Neural cell (in vitro differentiated cells): Measurements from ENCODE around the gene PHOX2A.

Experiments used
- CTCF ChIP-seq: fragments of 450-650 bp; IDR thresholded peaks from 2 replicates; pipeline ENCODE4 v1.5.1; 2014; ENCODE audit warnings: antibody characterized with exemption, mild to moderate bottlenecking, moderate library complexity; ENCODE audit not compliant: poor library complexity, severe bottlenecking
- EP300 ChIP-seq: fragments of 450-650 bp; conservative IDR thresholded peaks from 2 replicates; pipeline ENCODE4 v1.6.1; 2014; ENCODE audit warnings: antibody characterized with exemption, mild to moderate bottlenecking, moderate library complexity; ENCODE audit not compliant: poor library complexity, severe bottlenecking
- EZH2 ChIP-seq: fragments of 200-600, 300-800 bp; shearing (Covaris generic), sonication (generic); IDR thresholded peaks from 2 replicates; pipeline ENCODE4 v1.6.1; 2014; ENCODE audit warnings: antibody characterized with exemption, low read length, borderline replicate concordance, mild to moderate bottlenecking; ENCODE audit not compliant: insufficient read depth, poor library complexity, severe bottlenecking
- POLR2AphosphoS5 ChIP-seq: IDR thresholded peaks from 2 replicates; pipeline ENCODE4 v1.6.1; 2012
- RAD21 ChIP-seq: fragments of 450-650 bp; conservative IDR thresholded peaks from 2 replicates; pipeline ENCODE4 v1.6.1; 2014; ENCODE audit warnings: antibody characterized with exemption, mild to moderate bottlenecking, moderate library complexity
- REST ChIP-seq: IDR thresholded peaks from 2 replicates; pipeline ENCODE4 v1.6.1; 2012; ENCODE audit warnings: borderline replicate concordance
- SMC3 ChIP-seq: fragments of 450-650 bp; conservative IDR thresholded peaks from 2 replicates; pipeline ENCODE4 v1.6.1; 2014; ENCODE audit warnings: antibody characterized with exemption, mild to moderate bottlenecking, moderate library complexity; ENCODE audit not compliant: poor library complexity
- TAF1 ChIP-seq: IDR thresholded peaks from 2 replicates; pipeline ENCODE4 v1.6.1; 2012; ENCODE audit warnings: low read depth

- no peak for TF ChIP-seq POLR2AphosphoS5
- TF ChIP-seq CTCF: no peak
- no peak for TF ChIP-seq EZH2
- no peak for TF ChIP-seq TAF1
- no peak for TF ChIP-seq EP300
- TF ChIP-seq SMC3: no peak
- TF ChIP-seq REST: no peak
- TF ChIP-seq RAD21: no peak
Observed at GRCh38 chr11:72265951-72266350, 22.0 kb upstream of the PHOX2A start.
